ENCODE results near the gene FBLL1. TPM values are rescaled to one million over a fixed set of nuclear protein-coding genes. Genes with fewer than 3 reads are reported as not detected.

Gene FBLL1
- total RNA-seq: 0.66 and 1.7 TPM in 2 replicates

GRCh38 chr5:168528521-168529373 is at the start of gene FBLL1:
TSS of gene FBLL1 (plus strand) at chr5:168529305. CDS start at chr5:168529505, 200 bp downstream.

GRCh38 chr5:168486136-168486879 is 42.8 kb upstream of the FBLL1 start, which contains the start of gene RARS1:
TSS of gene RARS1 (plus strand) at chr5:168486471. CDS start at chr5:168486499, 28 bp downstream.

DNA sequence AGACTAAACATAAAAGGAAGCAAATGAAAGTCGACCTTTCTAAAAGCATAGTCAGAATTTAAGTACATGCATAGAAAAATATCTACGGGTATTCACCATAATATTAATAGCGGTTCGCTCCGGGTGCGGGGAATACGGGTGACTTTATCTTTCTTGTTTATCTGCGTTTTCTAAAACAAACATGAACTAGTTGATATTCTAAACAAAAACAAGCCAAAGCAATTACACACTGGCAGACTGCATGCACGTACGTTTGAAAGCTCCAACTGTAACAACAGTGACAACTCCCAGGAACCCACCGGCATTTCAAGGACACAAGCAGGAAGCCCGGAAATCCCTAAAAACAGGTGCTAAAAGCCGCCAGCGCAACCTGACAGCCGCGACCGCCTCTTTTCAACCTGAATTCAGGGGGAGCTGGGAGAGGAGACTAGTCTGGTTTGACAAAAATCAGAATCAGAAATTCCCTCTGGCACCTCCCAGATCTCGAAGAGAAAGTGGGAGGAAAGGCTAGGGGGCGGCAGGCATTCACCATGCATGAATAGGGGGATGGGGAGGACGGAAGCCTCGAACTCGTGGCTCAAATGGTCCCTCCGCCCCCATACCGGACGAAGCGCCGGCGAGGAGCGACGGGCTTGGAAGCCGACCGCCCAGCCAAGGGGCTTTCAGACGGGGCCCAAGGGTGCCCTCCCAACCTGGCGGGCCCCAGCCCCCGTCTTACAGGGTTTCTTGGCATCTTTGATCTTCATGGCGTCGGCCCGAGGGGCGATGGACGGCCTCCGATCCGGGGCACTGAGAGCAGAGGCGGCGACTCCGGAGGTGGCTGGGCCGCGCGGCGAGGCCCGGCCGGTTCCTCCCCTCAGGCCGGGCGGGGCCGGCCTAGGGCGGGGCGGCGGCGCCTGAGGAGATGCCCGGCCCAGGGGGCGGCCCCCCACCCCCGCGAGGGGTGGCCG is 49.7 kb downstream of the FBLL1 start, which contains the start of gene PANK3:
Gene PANK3, minus strand, starts transcription at position 831 of the 950 bp plus-strand sequence. Its CDS starts 85 bp downstream, at position 746.

Other genes starting within 250 kb of the FBLL1 start
- gene WWC1, start 237.7 kb upstream of the FBLL1 start, total RNA-seq: 0.99 and 5.0 TPM in 2 replicates
- 97.9 and 129 TPM in 2 replicates for gene RARS1, start 42.8 kb upstream of the FBLL1 start, total RNA-seq
- 35.9 and 43.9 TPM in 2 replicates for gene PANK3, start 50.1 kb downstream of the FBLL1 start, total RNA-seq